ENCODE results near the gene EEF2K. TPM values are rescaled to one million over a fixed set of nuclear protein-coding genes. Genes with fewer than 3 reads are reported as not detected.
"Not testable (repeated sequence)": the region's sequence is repeated elsewhere in the genome, so short reads cannot be mapped to it uniquely, and the experiment has no call there.

Gene EEF2K
- total RNA-seq, 1 donor from 2014 or later: 19.3 TPM

- H3K4me3 Mint-ChIP-seq (ENCODE audit: unreplicated experiment): no peak overlapping the region
- H3K36me3 Mint-ChIP-seq (ENCODE audit: low read depth, unreplicated experiment): peaks cover 20% of the 10 kb centered on the region
- no peaks in the 10 kb centered on the region for H3K9me3 Mint-ChIP-seq (ENCODE audit: unreplicated experiment)
- no peak overlapping the region for H3K27ac Mint-ChIP-seq (ENCODE audit: unreplicated experiment)
- H3K27me3 Mint-ChIP-seq (ENCODE audit: unreplicated experiment): peaks cover 17% of the 10 kb centered on the region
- TF ChIP-seq CTCF (IDR thresholded peaks at IDR 0.05; ENCODE audit: unreplicated experiment): peak; percentile 16
- DNase-seq (ENCODE audit: low spot score): peak; percentile 59
- peaks cover 6% of the 10 kb centered on the region for H3K4me1 Mint-ChIP-seq (ENCODE audit: unreplicated experiment)
Measured at GRCh38 chr16:22300427-22301071, 94.5 kb downstream of the EEF2K start.

GRCh38 chr16:22301423-22301822, 95.3 kb downstream of the EEF2K start:
- DNase-seq (ENCODE audit: low spot score); H3K9me3 Mint-ChIP-seq (ENCODE audit: unreplicated experiment); H3K4me3 Mint-ChIP-seq (ENCODE audit: unreplicated experiment); H3K4me1 Mint-ChIP-seq (ENCODE audit: unreplicated experiment); H3K27ac Mint-ChIP-seq (ENCODE audit: unreplicated experiment): not testable (repeated sequence)
- Mint-ChIP-seq H3K36me3 (ENCODE audit: low read depth, unreplicated experiment) (peaks cover 21% of the 10 kb centered on the region), H3K27me3 (ENCODE audit: unreplicated experiment) (peaks cover 17% of the 10 kb centered on the region)

- no peak overlapping the region for H3K27ac Mint-ChIP-seq (ENCODE audit: unreplicated experiment)
- H3K36me3 Mint-ChIP-seq (ENCODE audit: low read depth, unreplicated experiment): peaks cover 24% of the 10 kb centered on the region
- DNase-seq (ENCODE audit: low spot score): no peak
- H3K4me1 Mint-ChIP-seq (ENCODE audit: unreplicated experiment): peaks cover 6% of the 10 kb centered on the region
- peaks cover 9% of the 10 kb centered on the region for H3K27me3 Mint-ChIP-seq (ENCODE audit: unreplicated experiment)
- H3K9me3 Mint-ChIP-seq (ENCODE audit: unreplicated experiment): no peaks in the 10 kb centered on the region
- H3K4me3 Mint-ChIP-seq (ENCODE audit: unreplicated experiment): peak overlapping the region; percentile 51
- TF ChIP-seq CTCF (IDR thresholded peaks at IDR 0.05; ENCODE audit: unreplicated experiment): no peak
Measured at GRCh38 chr16:22302776-22303363, 96.8 kb downstream of the EEF2K start.

GRCh38 chr16:22304411-22304810, 98.3 kb downstream of the EEF2K start:
- no peak for TF ChIP-seq CTCF (IDR thresholded peaks at IDR 0.05; ENCODE audit: unreplicated experiment)
- H3K36me3 Mint-ChIP-seq (ENCODE audit: low read depth, unreplicated experiment): peaks cover 28% of the 10 kb centered on the region
- no peak overlapping the region for H3K27ac Mint-ChIP-seq (ENCODE audit: unreplicated experiment)
- H3K9me3 Mint-ChIP-seq (ENCODE audit: unreplicated experiment): no peaks in the 10 kb centered on the region
- peak overlapping the region; percentile 25 for H3K4me3 Mint-ChIP-seq (ENCODE audit: unreplicated experiment)
- no peak for DNase-seq (ENCODE audit: low spot score)
- peaks cover 3% of the 10 kb centered on the region for H3K4me1 Mint-ChIP-seq (ENCODE audit: unreplicated experiment)
- H3K27me3 Mint-ChIP-seq (ENCODE audit: unreplicated experiment): peaks cover 5% of the 10 kb centered on the region

- H3K4me1 Mint-ChIP-seq (ENCODE audit: unreplicated experiment): no peaks in the 10 kb centered on the region
- peaks cover 34% of the 10 kb centered on the region for H3K36me3 Mint-ChIP-seq (ENCODE audit: low read depth, unreplicated experiment)
- no peak for TF ChIP-seq CTCF (IDR thresholded peaks at IDR 0.05; ENCODE audit: unreplicated experiment)
- H3K4me3 Mint-ChIP-seq (ENCODE audit: unreplicated experiment): no peak overlapping the region
- no peak for DNase-seq (ENCODE audit: low spot score)
- no peaks in the 10 kb centered on the region for H3K9me3 Mint-ChIP-seq (ENCODE audit: unreplicated experiment)
- H3K27ac Mint-ChIP-seq (ENCODE audit: unreplicated experiment): no peak overlapping the region
- peaks cover 5% of the 10 kb centered on the region for H3K27me3 Mint-ChIP-seq (ENCODE audit: unreplicated experiment)
Measured at GRCh38 chr16:22306788-22307187, 100.7 kb downstream of the EEF2K start.

Data from endothelial cell (in vitro differentiated cells).